Measurements from ENCODE around the gene HSD17B12.

DNA sequence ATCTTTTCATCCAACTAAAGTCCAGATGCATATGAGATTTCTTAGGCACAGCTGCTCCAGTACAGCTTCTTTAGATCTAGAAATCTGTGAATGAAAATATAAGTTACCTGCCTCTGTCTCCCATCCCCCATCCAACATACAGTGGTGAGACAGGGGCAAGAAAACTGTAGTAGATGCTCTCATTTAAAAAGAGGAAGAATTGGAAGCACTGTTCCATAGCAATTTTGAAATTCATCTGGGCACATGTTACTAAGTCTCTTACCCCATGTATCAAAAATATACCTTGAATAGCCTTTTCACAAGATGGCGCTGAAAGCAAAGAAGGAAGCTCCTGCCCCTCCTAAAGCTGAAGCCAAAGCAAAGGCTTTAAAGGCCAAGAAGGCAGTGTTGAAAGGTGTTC is 37.8 kb downstream of the HSD17B12 start:
- no peak for TF ChIP-seq POLR2A (IDR thresholded peaks at IDR 0.05)
- TF ChIP-seq CTCF (IDR thresholded peaks at IDR 0.05), result no peak

Measured in breast epithelium (tissue), 3 donors.